Neural crest cell (in vitro differentiated cells): ENCODE data around the gene MYCBP. TPM values are rescaled to one million over a fixed set of nuclear protein-coding genes. Genes with fewer than 3 reads are reported as not detected.

ENCODE experiments used
- DNase-seq: peaks from one replicate; pipeline ENCODE4 v3.0.0; 2021; ENCODE audit warnings: low read depth, mixed read lengths, low spot score
- H3K27ac Mint-ChIP-seq: one replicate; pipeline ENCODE4 v1.8.0; 2021; ENCODE audit warnings: mild to moderate bottlenecking, mixed read lengths; ENCODE audit not compliant: unreplicated experiment
- H3K27me3 Mint-ChIP-seq: 2 replicates; pipeline ENCODE4 v1.8.0; 2021; ENCODE audit warnings: low read depth, mild to moderate bottlenecking, mixed read lengths
- H3K36me3 Mint-ChIP-seq: 2 replicates; pipeline ENCODE4 v1.8.0; 2021; ENCODE audit warnings: low read depth, mild to moderate bottlenecking, mixed read lengths
- H3K4me1 Mint-ChIP-seq: 2 replicates; pipeline ENCODE4 v1.8.0; 2021; ENCODE audit warnings: mixed read lengths
- H3K4me3 Mint-ChIP-seq: one replicate; pipeline ENCODE4 v1.8.0; 2021; ENCODE audit warnings: mild to moderate bottlenecking, mixed read lengths
- H3K9me3 Mint-ChIP-seq: 2 replicates; pipeline ENCODE4 v1.8.0; 2021; ENCODE audit warnings: mixed read lengths
- CTCF ChIP-seq: fragments of 200-600 bp; sonication (generic); conservative IDR thresholded peaks from 2 replicates; pipeline ENCODE4 v1.5.0; 2021; ENCODE audit warnings: antibody characterized with exemption, mild to moderate bottlenecking
- long read RNA-seq: library from polyadenylated mRNA; unstranded; transcript quantifications from one replicate; pipeline ENCODE4 v2.0.0, GENCODE V29; 2020
- total RNA-seq: library from RNA; stranded (reverse); gene quantifications from 2 replicates; pipeline ENCODE4 v1.2.1, GENCODE V29; 2021

The MYCBP gene
- 15.0 and 20.7 TPM in 2 replicates for total RNA-seq
- long read RNA-seq, transcript MYCBP-201 (5 exons, 2,818 nt), result major isoform, 30 of 34 reads
- long read RNA-seq, partial matches to known transcripts, result 2 of 34 reads
- long read RNA-seq, other reads (novel, unspliced or antisense), result 1 of 34 reads

- peaks cover 17% of the 10 kb centered on the region for H3K4me1 Mint-ChIP-seq
- H3K4me3 Mint-ChIP-seq, result peak within 1 kb of the TSS; percentile 97
- peak; percentile 94 for DNase-seq
- peak; percentile 21 for TF ChIP-seq CTCF
- no peaks in the 10 kb centered on the region for H3K9me3 Mint-ChIP-seq
- H3K27me3 Mint-ChIP-seq, result no peaks in the 10 kb centered on the region
- H3K27ac Mint-ChIP-seq, result peak within 1 kb of the TSS; percentile 88
- H3K36me3 Mint-ChIP-seq, result no peaks in the 10 kb centered on the region
Measured at GRCh38 chr1:38873027-38873969, at the start of gene MYCBP. TSS of gene MYCBP (minus strand) at chr1:38873348. CDS start at chr1:38873305, 43 bp downstream.

- Mint-ChIP-seq H3K27ac (peak overlapping the region; percentile 79), H3K36me3 (no peaks in the 10 kb centered on the region), H3K4me1 (no peaks in the 10 kb centered on the region), H3K9me3 (no peaks in the 10 kb centered on the region), H3K4me3 (no peak overlapping the region), H3K27me3 (no peaks in the 10 kb centered on the region)
- no peak for DNase-seq
- TF ChIP-seq CTCF, result no peak
Measured at GRCh38 chr1:38919130-38919529, 46.0 kb upstream of the MYCBP start.

- H3K36me3 Mint-ChIP-seq, result no peaks in the 10 kb centered on the region
- no peaks in the 10 kb centered on the region for H3K9me3 Mint-ChIP-seq
- no peak for TF ChIP-seq CTCF
- H3K4me1 Mint-ChIP-seq, result no peaks in the 10 kb centered on the region
- H3K4me3 Mint-ChIP-seq, result no peak overlapping the region
- DNase-seq, result no peak
- no peaks in the 10 kb centered on the region for H3K27me3 Mint-ChIP-seq
- no peak overlapping the region for H3K27ac Mint-ChIP-seq
Measured at GRCh38 chr1:38918568-38918967, 45.4 kb upstream of the MYCBP start.

GRCh38 chr1:38917772-38918171, 44.6 kb upstream of the MYCBP start:
- Mint-ChIP-seq H3K4me3 (no peak overlapping the region), H3K36me3 (no peaks in the 10 kb centered on the region), H3K4me1 (no peaks in the 10 kb centered on the region), H3K9me3 (no peaks in the 10 kb centered on the region), H3K27ac (peak overlapping the region; percentile 47), H3K27me3 (no peaks in the 10 kb centered on the region)
- no peak for DNase-seq
- TF ChIP-seq CTCF, result no peak

- DNase-seq, result no peak
- Mint-ChIP-seq H3K36me3 (no peaks in the 10 kb centered on the region), H3K4me1 (no peaks in the 10 kb centered on the region), H3K4me3 (no peak overlapping the region), H3K27me3 (no peaks in the 10 kb centered on the region), H3K9me3 (no peaks in the 10 kb centered on the region), H3K27ac (no peak overlapping the region)
- no peak for TF ChIP-seq CTCF
Measured at GRCh38 chr1:38917337-38917736, 44.2 kb upstream of the MYCBP start.
